ENCODE measurements around the gene ANKZF1.

Gene ANKZF1, protein sequence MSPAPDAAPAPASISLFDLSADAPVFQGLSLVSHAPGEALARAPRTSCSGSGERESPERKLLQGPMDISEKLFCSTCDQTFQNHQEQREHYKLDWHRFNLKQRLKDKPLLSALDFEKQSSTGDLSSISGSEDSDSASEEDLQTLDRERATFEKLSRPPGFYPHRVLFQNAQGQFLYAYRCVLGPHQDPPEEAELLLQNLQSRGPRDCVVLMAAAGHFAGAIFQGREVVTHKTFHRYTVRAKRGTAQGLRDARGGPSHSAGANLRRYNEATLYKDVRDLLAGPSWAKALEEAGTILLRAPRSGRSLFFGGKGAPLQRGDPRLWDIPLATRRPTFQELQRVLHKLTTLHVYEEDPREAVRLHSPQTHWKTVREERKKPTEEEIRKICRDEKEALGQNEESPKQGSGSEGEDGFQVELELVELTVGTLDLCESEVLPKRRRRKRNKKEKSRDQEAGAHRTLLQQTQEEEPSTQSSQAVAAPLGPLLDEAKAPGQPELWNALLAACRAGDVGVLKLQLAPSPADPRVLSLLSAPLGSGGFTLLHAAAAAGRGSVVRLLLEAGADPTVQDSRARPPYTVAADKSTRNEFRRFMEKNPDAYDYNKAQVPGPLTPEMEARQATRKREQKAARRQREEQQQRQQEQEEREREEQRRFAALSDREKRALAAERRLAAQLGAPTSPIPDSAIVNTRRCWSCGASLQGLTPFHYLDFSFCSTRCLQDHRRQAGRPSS

GRCh38 chr2:219229305-219230058 lies at the start of gene ANKZF1, which contains the start of gene ATG9A:
ANKZF1 (plus strand) TSS chr2:219229806; CDS start chr2:219230258, 452 bp downstream.
ATG9A (minus strand) TSS chr2:219229636; CDS start chr2:219228024, 1,612 bp downstream.
- H3K4me1 ChIP-seq (ENCODE audit: insufficient read depth, low read length), result peaks cover 39% of the 10 kb centered on the region
- H3K27ac ChIP-seq (ENCODE audit: low read length), result peak within 1 kb of the TSS; percentile 80
- H3K4me3 ChIP-seq (ENCODE audit: low read depth in 1 of 2, low read length in 2 of 2), result peak within 1 kb of the TSS; percentile 43 to 74
- peak within 1 kb of the TSS; percentile 77 for H2AFZ ChIP-seq (ENCODE audit: low read depth, low read length)
- no peaks in the 10 kb centered on the region for H3K27me3 ChIP-seq (ENCODE audit: insufficient read depth, low read length, poor library complexity)
- H3K9me3 ChIP-seq (ENCODE audit: insufficient read depth, low read length, severe bottlenecking), result no peaks in the 10 kb centered on the region
- H4K20me1 ChIP-seq (ENCODE audit: insufficient read depth, low read length), result 0 out of 2 replicates have a peak, but pooled peaks cover 5% of the 10 kb centered on the region
- H3K9ac ChIP-seq (ENCODE audit: low read depth, low read length), result peak within 1 kb of the TSS; percentile 73
- TF ChIP-seq EZH2 (IDR thresholded peaks at IDR 0.05; ENCODE audit: borderline replicate concordance, low read depth, low read length, severe bottlenecking), result no peak
- TF ChIP-seq CTCF (IDR thresholded peaks at IDR 0.05; ENCODE audit: borderline replicate concordance, extremely low read depth, low read length, poor library complexity, severe bottlenecking), result no peak
- ATAC-seq (ENCODE audit: insufficient read depth, low read depth) (peak; percentile 98), DNase-seq (peak; percentile 99)
- H3K36me3 ChIP-seq (ENCODE audit: insufficient read depth, low read length), result peaks cover 62% of the 10 kb centered on the region
- peak within 1 kb of the TSS; percentile 86 for H3K4me2 ChIP-seq (ENCODE audit: insufficient read depth, low read length)
- peaks cover 51% of the 10 kb centered on the region for H3K79me2 ChIP-seq (ENCODE audit: insufficient read depth, low read length)

- Histone ChIP-seq H3K79me2 (ENCODE audit: insufficient read depth, low read length) (peaks cover 38% of the 10 kb centered on the region), H3K27ac (ENCODE audit: low read length) (no peak overlapping the region), H4K20me1 (ENCODE audit: insufficient read depth, low read length) (peaks cover 25% of the 10 kb centered on the region; the same call in 1 of the 2 replicates), H3K4me2 (ENCODE audit: insufficient read depth, low read length) (no peak overlapping the region), H3K9me3 (ENCODE audit: insufficient read depth, low read length, severe bottlenecking) (no peaks in the 10 kb centered on the region), H3K36me3 (ENCODE audit: insufficient read depth, low read length) (peaks cover 52% of the 10 kb centered on the region), H3K27me3 (ENCODE audit: insufficient read depth, low read length, poor library complexity) (no peaks in the 10 kb centered on the region), H2AFZ (ENCODE audit: low read depth, low read length) (no peak overlapping the region), H3K4me1 (ENCODE audit: insufficient read depth, low read length) (peaks cover 27% of the 10 kb centered on the region), H3K4me3 (ENCODE audit: low read depth in 1 of 2, low read length in 2 of 2) (no peak overlapping the region), H3K9ac (ENCODE audit: low read depth, low read length) (no peak overlapping the region)
- ATAC-seq (ENCODE audit: insufficient read depth, low read depth) (no peak), DNase-seq (no peak)
- no peak for TF ChIP-seq CTCF (IDR thresholded peaks at IDR 0.05; ENCODE audit: borderline replicate concordance, extremely low read depth, low read length, poor library complexity, severe bottlenecking)
- no peak for TF ChIP-seq EZH2 (IDR thresholded peaks at IDR 0.05; ENCODE audit: borderline replicate concordance, low read depth, low read length, severe bottlenecking)
Measured at GRCh38 chr2:219180961-219181360, 48.6 kb upstream of the ANKZF1 start.

GRCh38 chr2:219181531-219181930 lies 48.1 kb upstream of the ANKZF1 start:
- H3K27ac ChIP-seq (ENCODE audit: low read length), result no peak overlapping the region
- H3K9me3 ChIP-seq (ENCODE audit: insufficient read depth, low read length, severe bottlenecking), result no peaks in the 10 kb centered on the region
- ATAC-seq (ENCODE audit: insufficient read depth, low read depth) (no peak), DNase-seq (no peak)
- TF ChIP-seq CTCF (IDR thresholded peaks at IDR 0.05; ENCODE audit: borderline replicate concordance, extremely low read depth, low read length, poor library complexity, severe bottlenecking), result no peak
- TF ChIP-seq EZH2 (IDR thresholded peaks at IDR 0.05; ENCODE audit: borderline replicate concordance, low read depth, low read length, severe bottlenecking), result no peak
- peaks cover 52% of the 10 kb centered on the region for H3K36me3 ChIP-seq (ENCODE audit: insufficient read depth, low read length)
- H3K4me3 ChIP-seq (ENCODE audit: low read depth in 1 of 2, low read length in 2 of 2), result no peak overlapping the region
- no peaks in the 10 kb centered on the region for H3K27me3 ChIP-seq (ENCODE audit: insufficient read depth, low read length, poor library complexity)
- H3K4me1 ChIP-seq (ENCODE audit: insufficient read depth, low read length), result peaks cover 24% of the 10 kb centered on the region
- no peak overlapping the region for H3K4me2 ChIP-seq (ENCODE audit: insufficient read depth, low read length)
- H3K79me2 ChIP-seq (ENCODE audit: insufficient read depth, low read length), result peaks cover 33% of the 10 kb centered on the region
- H3K9ac ChIP-seq (ENCODE audit: low read depth, low read length), result no peak overlapping the region
- no peak overlapping the region for H2AFZ ChIP-seq (ENCODE audit: low read depth, low read length)
- H4K20me1 ChIP-seq (ENCODE audit: insufficient read depth, low read length), result peaks cover 25% of the 10 kb centered on the region; the same call in 1 of the 2 replicates

All from DND-41 (cell line).